Posterior cingulate gyrus (tissue), 11 donors: ENCODE measurements around the gene MRM2.

ENCODE experiments used
- DNase-seq, 10 donors: peaks; one replicate each; pipeline versions ENCODE4 v3.0.0 to v3.0.0-alpha.2; 2020 to 2021; ENCODE audit warnings: mixed read lengths in 3 of 10
- intact Hi-C: fragments of 100-400 bp; cut with DNase I; formaldehyde crosslinking; loops from one replicate; pipeline ENCODE4 v1.15.1; 2023

The MRM2 gene

DNA sequence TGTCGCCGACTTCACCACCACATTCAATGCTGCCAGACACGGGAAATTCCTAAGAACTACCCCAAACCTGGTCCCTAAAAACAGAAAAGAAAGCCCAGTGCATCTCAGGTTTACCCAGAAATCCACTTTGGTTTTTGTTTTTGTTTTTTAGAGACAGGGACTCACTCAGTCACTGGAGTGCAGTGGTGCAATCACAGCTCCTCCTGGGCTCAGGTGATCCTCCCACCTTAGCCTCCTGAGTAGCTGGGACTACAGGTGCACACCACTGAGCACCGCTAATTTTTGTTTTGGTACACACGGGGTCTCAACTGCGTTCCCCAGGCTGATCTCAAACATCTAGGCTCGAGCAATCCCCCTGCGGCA is 32.1 kb downstream of the MRM2 start:
- intact Hi-C loops: loop anchor here (1.0 to 2.0 kb wide), 2 partner anchors 545 to 631 kb away; no protein-coding TSS in a partner anchor
- DNase-seq: peak in 1 of 10 donors; percentile 27

DNA sequence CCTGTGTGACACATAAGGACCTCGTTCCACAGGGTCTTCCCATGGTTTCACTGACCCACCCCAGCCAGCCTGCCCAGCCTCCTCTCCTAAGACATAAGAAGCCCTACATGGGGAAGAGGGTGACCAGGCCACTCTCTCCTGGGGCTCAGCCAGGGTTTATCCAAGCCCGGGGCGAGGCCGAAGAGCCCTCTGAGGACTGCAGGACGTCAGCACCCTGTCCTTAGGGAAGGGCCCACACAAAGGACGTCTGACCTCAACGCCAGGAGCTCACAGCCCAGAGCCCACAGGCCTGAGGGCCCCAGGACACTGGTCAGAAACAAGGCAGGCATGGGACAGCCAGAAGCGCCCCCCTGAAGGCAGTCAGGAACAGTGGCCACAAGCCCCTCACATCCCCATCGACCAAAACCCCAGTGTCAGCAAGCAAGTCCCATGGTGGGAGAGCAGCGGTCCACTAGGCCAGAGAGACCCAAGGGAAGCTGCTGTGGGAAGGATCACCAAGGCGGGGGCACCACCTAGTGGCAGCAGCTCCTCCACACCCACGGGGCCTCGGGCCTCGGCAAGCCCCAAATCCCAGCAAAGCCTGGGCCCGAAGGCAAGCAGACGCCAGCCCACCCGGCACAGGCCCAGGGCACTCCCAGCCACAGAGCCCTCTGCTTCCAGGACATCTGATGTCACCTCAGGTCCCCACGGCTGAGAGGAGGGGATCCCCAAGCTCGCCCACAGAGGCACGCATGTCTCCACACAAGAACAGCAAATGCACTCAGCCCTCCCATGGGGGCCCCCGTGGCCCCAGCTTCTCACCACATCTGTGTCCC is 32.7 kb downstream of the MRM2 start:
- intact Hi-C loops: loop anchor here (1.0 to 2.0 kb wide), 2 partner anchors 545 to 630 kb away; no protein-coding TSS in a partner anchor
- DNase-seq: peak; percentile 68 to 98 (median 86)

DNA sequence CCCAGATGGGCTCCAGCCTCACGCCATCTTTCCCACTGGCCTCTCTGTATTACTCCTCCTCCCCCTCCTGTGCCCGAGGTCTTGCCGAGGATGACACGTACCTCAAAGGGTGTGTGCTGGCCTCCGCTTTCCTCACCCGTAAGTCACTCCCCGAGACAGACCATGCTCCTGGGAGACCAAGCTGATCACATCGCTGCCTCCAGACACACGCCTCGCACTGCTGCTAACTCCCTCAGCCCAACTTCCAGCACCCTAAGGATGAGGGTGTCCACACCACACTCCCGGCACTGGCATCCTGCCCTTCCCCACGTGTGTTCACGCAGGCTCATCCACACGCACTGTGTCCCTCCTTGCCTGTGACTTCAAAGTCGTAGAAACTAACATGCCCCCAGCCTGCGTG is 33.3 kb downstream of the MRM2 start:
- intact Hi-C loops: loop anchor here (1.0 to 2.0 kb wide), 2 partner anchors 544 to 629 kb away; no protein-coding TSS in a partner anchor
- peak in 3 of 10 donors; percentile 44 to 57 (median 49) for DNase-seq

DNA sequence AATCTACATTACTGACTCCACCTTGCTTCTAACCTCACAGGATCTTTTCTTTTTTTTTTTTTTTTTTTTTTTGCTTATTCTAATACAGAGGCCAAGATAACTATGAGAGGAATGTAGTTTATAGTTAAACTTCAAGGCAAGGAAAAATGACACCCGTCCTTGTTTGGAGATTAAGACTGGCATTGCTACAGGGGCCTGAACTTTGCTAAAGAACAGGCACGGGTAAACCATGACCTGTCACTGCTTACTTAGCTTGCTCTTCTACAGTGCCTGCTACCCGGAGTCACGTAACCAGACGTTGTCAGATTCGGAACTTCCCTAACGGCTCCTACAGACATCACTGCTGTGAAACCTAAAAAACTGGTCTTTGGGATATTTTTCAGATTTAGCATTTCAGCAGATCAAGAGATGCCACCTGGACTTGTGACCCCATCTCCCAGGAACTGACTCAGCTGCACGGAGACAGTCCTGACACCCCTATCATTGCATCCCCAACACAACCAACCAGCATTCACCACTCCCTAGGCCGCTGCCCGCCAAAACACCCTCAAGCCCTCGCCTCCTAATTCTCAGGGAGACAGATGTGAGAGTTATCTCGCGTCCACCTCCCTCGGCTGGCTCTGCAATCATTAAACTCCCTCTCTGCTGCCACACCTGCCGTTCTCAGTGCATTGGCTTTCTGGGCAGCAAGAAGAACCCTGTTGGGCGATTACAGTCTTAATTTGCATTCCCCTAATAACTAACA is 36.8 kb downstream of the MRM2 start:
- peak in 3 of 10 donors; percentile 17 to 54 (median 42) for DNase-seq
- intact Hi-C loops: no loop called here

DNA sequence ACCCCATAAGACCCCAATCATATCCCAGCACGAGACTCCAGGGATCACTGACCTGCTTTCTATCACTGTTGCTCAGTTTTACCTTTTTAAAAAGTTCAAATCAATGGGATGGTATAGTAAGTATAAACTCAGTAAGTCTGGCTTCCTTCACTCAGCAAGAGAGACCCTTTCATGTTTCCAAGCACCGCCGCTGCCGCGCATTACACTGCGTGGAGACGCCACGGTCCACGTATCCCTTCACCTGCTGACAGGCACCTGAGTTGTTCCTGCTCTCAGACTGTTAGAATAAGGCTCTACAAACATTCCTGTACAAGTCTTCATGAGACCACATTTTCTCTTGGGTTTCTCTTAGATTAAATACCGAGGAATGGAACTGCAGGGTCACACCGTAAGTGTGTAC is 37.6 kb downstream of the MRM2 start:
- DNase-seq: peak in 1 of 10 donors; percentile 68
- intact Hi-C loops: no loop called here

DNA sequence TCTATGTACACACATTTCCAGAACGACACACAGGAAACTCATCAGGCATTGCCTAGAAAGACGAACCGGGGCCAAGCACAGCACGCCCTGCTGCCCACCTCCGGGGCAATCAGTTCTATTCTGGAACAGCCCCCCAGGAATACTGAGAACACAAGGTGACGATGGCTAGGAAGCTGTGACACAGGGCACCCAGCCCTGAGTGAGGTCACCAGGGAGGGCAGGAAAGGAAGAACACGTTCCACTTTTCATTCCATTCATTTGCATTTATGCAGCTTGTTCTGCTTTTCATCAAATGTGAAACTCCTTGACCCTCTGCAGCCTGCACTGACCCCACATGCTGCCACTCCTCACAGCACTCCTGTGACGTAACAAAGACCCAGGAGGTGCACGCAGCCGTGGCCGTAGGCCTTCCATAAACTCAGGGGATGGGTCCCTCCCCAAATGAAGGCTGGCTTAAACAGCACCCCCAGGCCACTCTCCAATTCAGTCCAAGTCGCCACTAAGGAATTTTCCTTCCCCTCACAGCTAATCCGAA is 38.2 kb downstream of the MRM2 start:
- DNase-seq: peak in 3 of 10 donors; percentile 35 to 62 (median 39)
- intact Hi-C loops: no loop called here

DNA sequence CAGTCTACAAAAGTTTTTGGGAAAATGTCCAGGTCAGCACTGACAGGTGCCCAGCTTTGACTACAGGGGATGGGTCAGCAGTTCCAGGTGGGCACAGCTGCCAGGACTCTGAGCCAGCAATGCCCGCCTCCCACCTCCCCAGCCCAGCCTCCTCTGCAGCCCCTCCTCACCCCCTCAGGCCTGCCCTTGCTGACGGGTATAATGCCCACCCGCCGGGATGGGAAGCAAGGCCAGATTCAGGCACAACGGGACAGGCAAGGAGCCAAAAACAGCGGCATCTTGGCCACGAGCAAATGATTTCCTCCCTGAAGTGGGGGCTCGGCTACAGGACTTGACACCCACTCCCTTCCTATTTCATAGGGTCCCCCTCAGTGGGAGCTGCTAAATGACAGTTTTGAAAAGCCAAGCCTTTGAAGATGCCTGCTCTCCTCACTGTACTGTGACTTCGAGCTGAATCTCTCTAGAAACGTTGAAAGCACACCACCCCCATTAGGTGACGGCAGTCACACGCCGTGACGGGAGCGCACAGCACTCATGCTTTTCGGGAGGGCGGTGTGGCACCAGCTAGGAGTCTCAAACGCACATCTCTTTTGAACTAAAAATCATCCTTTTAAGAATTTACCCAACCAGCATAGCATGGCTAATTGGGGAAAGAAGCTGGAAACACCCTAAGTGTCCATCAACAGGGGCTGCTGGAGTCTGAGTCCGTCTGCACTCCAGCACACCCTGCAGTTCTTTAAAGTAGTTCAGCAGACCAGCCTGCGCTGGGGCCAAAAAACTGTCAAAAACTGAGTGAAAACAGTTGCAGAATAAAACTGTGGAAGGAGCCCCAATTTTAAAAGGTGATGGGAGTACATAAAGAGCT is 38.9 kb downstream of the MRM2 start:
- peak in 3 of 10 donors; percentile 7 to 80 (median 69) for DNase-seq
- intact Hi-C loops: no loop called here

DNA sequence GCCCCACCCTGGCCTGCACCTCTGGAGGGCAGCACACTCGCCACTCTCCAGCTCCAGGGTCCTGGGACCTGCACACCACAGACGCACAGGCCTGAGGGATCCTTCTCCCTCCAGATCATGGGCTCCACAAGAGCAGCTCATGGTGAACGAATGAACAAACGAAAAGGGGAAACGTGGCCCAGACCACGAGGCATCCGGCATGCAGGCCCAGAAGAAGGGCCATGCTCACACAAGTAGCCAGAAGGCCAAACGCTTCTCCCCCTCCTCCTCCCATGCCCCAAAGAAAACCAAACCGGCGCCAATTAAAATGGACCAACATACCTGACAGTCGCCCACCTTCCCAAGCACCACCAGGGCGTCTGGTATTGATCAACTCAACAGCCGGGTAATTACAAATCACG is 39.6 kb downstream of the MRM2 start:
- peak in 3 of 10 donors; percentile 66 to 77 (median 68) for DNase-seq
- intact Hi-C loops: no loop called here

DNA sequence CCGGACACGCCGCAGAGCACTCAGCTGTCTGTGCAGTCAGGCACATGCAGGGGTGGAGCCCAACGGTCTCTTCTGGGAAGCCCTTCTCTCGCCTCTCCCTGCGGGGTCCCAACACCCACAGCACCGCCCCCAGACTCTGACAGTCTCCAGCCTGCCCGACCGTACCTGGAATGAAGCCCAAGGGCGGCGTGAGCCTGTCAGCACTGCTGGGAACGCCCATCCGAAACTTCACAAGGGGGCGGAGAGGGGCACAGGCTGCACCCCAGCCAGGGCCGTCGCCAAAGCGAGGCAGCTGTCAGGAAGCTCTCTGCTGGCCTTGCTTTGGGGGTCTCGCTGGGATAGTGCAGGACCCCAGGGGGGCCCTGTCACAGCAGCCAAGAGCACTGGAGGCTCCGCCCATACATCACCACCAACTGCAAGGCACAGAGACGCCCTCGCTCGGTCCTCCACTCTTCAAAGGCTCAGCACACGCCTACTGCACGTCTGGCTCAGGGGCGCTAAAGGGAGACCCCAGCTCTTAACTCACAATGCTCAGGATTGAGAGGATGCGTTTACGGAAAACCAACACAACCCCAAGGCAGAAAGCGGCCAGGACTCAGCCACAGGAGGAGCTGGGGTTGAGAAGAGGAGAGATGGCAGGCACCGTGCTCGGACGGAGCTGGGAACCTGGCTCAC is 40.2 kb downstream of the MRM2 start:
- intact Hi-C loops: no loop called here
- peak in 2 of 10 donors; percentile 53 to 73 for DNase-seq

DNA sequence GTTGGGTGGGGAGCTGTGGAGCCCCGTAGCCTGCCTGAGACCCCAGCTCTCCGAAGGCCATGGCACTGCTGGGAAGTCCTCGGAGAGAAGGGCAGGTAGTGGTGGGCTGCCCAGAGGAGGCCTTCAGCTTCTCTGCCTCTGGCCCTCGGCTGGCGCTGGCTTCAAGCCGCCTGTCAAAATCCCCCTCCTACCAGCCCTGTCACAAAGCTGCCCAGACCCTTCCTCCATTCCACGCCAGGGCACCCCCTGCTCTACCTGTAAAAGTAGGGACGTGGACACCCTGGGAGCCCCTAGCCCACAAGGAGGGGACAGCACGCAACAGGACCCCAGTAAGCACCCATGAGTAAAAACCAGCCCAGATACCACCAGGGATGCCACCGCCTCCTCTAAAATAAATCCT is 40.9 kb downstream of the MRM2 start:
- peak in 1 of 10 donors; percentile 70 for DNase-seq
- intact Hi-C loops: no loop called here

DNA sequence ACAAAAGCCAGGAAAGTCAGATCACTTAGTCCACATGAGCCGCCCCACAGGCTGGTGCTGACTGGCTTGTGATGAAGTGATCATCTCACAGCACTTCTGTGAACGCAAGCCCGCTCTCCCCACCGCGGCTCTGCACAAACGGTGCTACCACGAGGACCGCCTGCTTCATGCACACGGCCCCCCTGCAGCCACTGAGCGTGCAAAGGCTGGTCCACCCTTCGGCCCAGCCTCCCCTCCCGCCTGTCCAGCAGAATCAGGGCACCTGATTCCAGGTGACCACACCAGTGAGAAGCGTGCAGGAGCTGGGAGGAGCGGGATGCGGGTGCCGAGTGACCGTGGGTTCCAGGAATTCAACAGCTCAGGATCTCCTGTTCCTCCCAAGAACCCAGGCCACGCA is 41.4 kb downstream of the MRM2 start:
- DNase-seq: peak in 2 of 10 donors; percentile 58 to 62
- intact Hi-C loops: no loop called here

DNA sequence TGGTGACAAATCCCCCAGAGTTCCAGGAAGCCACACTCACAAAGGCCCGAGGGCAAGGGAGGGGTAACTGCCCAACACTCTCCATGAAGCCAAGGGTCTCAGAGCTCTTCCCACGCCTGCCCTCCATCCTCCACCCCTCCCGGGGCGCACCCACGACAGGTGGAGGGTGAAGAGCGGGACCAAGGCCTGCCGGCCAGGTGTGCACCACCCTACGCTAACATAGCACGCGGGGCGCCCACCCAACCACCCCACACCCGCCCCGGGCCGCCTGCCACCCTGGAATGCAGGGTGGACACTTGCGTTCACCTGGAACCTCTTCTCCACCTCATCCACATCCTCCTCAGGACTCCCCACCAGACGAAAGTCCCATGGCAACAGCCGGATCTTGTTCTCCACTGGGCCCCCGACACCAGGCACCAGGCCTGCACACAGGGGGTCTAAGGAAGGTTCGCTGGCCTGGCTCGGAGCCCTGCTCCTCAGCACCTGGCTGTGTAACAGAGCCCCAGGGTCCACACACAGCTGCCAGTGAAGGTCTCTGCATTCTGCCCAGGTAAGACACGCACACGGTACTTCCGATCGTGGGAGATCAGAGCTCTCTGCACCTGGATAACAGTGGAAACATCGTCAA is 41.9 kb downstream of the MRM2 start:
- intact Hi-C loops: no loop called here
- DNase-seq: peak in 2 of 10 donors; percentile 56 to 62

DNA sequence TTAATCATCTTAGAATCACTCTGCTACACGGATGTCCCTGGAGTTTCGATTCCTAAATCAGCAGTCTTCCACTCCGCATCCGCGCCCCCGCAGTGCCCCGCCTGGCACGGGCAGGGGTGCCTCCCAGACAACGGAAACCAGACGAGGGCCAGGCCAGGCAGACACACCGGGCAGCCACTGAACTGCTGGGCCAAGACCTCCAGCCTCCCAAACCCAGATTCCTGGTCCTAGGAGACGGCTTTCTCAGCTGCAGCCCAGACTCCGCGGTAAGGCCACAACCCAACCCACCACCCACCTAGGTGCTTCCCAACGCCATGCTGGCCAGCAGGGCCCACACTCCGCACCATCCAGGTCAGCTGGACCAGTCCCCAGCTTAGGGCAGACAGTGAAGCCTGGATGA is 42.5 kb downstream of the MRM2 start:
- peak in 3 of 10 donors; percentile 57 to 75 (median 64) for DNase-seq

DNA sequence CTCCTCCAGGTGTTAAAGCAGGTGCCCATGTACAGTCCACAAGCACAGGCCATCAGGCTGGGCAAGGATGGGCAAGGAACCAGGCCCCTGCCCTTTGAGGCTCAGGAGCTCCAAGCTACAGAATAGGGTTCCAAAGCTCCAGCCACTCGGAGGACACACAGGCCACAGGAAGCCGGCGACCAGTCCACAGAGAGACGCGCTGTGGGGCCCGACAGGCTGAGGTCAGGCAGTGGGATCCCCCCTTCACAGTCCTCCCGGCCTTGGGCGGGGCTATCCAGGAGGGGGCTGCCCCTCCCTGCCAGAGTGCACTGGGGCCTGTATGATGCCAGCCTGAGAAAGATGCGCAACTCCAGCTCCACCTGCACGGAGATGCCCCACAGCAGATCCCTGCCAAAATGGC is 43.2 kb downstream of the MRM2 start:
- intact Hi-C loops: no loop called here

More for the DNA sequence above, 42.5 kb downstream of the MRM2 start:
- intact Hi-C loops: no loop called here

DNA sequence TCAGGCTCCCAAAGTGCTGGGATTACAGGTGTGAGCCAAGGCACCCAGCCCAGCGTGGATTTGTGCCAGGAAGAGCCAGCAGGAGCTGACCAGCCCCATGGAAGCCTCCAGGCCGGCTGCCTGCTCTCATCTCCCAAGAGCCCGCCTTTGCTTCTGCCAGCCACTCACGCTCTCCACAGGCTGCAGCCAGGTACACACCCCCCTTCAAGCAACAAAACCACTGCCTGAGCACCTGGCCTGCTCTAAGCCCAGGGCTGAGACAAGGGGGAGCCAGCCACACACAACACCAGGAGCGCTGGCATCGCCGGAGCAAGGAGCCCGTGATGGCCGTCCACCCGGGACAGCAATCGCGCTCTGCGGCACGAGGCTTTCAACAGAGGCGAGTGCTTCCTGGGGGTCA is 43.8 kb downstream of the MRM2 start:
- intact Hi-C loops: no loop called here

More for the DNA sequence above, 43.2 kb downstream of the MRM2 start:
- DNase-seq: peak in 1 of 10 donors; percentile 78

DNA sequence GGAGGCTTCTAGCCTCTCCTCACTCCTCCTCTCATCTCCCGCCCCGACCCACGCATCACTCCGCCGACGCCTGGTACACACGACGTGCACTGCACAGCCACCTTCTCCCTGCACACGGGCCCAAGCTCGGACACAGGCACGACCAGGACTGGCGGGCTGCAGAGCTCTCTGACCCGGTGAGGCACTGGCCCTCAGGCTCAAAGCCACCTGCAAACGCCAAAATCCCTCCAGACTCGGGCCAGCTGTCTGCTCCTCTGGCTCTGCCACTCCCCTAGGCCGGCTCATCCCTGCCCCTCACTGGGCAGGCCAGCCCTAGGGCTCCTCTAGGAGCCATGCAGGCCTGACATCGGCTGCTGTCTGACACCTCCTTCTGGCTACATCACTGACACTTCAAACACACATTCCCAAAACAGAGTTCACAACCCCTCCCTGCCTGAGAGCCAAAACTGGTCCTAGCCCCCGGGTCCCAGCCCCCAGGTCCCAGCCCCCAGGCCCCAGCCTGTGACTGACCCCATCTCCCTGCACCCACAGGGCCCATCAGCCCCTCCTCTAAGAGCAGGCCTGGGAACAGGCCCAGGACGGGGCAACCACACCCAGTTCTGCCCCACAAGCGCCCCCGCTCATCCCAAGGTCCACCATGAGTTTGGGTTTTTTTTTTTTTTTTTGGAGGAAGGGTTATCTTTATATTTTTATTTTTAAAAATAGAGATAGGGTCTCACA is 44.4 kb downstream of the MRM2 start:
- intact Hi-C loops: no loop called here
- DNase-seq: peak in 2 of 10 donors; percentile 64 to 80

More for the DNA sequence above, 43.8 kb downstream of the MRM2 start:
- DNase-seq: no peak

DNA sequence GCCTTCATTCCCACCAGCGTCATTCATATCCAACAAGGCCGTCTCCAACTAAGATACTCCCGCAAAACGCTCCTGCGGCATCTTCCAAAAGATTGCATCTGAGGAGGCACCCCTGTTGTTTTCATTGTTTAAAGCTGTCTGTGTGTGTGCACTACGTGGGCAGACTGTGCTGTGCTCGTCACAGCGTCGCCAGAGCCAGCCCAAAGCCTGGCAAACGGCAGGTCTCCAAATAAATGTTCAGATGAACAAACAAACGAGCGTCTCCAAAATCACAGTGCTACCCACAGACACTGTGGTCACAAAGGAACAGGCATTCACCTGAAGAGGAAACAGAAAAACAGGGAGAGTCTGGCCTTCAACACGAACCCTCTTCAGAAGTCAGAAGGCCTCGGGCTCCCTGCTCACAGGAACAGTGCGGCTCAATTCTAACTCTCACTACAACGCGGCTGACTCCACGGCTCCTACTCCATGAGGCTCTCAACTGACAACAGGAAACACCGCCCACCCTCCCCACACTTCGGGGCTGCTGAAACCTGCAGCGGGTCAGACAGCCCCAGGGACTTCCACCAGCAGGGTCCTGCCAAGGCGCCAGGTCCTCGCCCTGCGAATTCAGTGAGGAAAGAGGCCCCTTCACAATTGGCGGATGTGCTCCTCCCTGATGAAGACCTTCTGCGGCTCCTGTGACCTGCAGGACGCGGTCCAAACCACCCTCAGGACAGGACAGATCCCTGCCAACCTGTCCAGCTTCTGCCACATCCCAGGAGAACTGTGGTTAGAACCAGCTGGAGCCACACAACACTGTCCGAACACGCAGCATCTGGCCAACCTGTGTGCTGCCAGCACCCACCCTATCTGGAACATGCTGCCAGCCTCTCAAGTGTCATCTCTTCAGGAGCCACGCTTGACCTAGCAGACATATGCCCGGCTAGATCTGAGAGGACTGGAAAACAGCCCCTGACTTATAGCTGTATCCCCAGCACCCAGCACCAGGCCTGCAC is 45.3 kb downstream of the MRM2 start:
- intact Hi-C loops: no loop called here
- DNase-seq: peak in 3 of 10 donors; percentile 70 to 78 (median 73)
